Measurements from ENCODE around the gene MAPK11. TPM values are rescaled to one million over a fixed set of nuclear protein-coding genes. Genes with fewer than 3 reads are reported as not detected.

MAPK11 gene
- total and polyA plus RNA-seq, 10 of the 15 experiments (the other 5 are each of a cell fraction or from before 2014, with no cell fraction given), result 0.05 to 12.8 (median 3.7) TPM

DNA sequence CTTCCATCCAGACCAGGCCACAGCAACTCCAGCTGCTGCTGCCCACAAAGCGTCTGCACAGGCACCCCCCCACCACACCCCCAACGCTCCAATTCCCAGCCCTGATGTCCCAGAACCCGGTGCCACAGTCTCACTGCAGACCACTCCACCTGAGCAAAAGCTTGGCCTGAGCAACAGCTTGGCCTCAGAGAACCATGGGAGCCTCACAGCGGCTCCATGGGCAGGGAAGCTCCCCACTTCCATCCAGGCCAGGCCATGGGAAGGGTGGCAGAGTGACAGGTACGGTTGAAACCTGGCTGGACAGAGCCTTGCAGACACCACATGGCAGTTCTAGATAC is 24.1 kb upstream of the MAPK11 start:
- Histone ChIP-seq H3K4me2 (ENCODE audit: control insufficient read depth, insufficient read depth) (peak overlapping the region; percentile 40; the same call in 1 of the 2 replicates), H3K4me3 (no peak overlapping the region), H3K4me1 (ENCODE audit: control insufficient read depth, insufficient read depth, low read length) (peaks cover 27% of the 10 kb centered on the region), H3K79me2 (ENCODE audit: control insufficient read depth, insufficient read depth, low read length) (peaks cover 60% of the 10 kb centered on the region), H3K36me3 (ENCODE audit: control insufficient read depth in 2 of 2, insufficient read depth in 2 of 2, low read length in 1 of 2) (peaks cover 10 to 23% of the 10 kb centered on the region in 2 experiments; a peak in 3 of 4 replicates), H3K9me3 (replicated peaks; ENCODE audit: control insufficient read depth, insufficient read depth, low read length) (no peaks in the 10 kb centered on the region), H3K27me3 (replicated peaks in 1 of 2; ENCODE audit: control insufficient read depth in 2 of 2, insufficient read depth in 2 of 2, low read length in 1 of 2) (no peaks in the 10 kb centered on the region), H3K9ac (ENCODE audit: control insufficient read depth, insufficient read depth, low read length) (peak overlapping the region; percentile 9; the same call in 1 of the 2 replicates), H4K20me1 (ENCODE audit: control insufficient read depth, insufficient read depth) (no peaks in the 10 kb centered on the region; the same call in none of the 2 replicates), H3K27ac (ENCODE audit: control insufficient read depth, insufficient read depth) (peak overlapping the region; percentile 2; the same call in 1 of the 2 replicates), H2AFZ (ENCODE audit: control insufficient read depth, low read depth, low read length) (no peak overlapping the region)
- DNase-seq (ENCODE audit: low read depth, low spot score), result no peak
- no peak for FAIRE-seq
- WGBS (ENCODE audit: insufficient coverage, insufficient replicate concordance, low lambda C conversion rate, missing lambda C conversion rate), result 49% methylated on average over 5 of the region's 5 CpGs
- intact Hi-C loops (cut with micrococcal nuclease; ENCODE audit: unreplicated experiment), result no loop called here
- BruUV-seq (replicated peaks), result no TSS peak
- ChIA-PET POLR2A (interaction anchor here (0.6 to 3.7 kb wide), 5 partner anchors 8 to 66 kb away, joined by 3 to 22 read pairs (median 3); partner anchors contain the start of gene DENND6B), CTCF (interaction anchor here (0.6 to 2.5 kb wide), 6 partner anchors 10 to 176 kb away, joined by 3 to 12 read pairs (median 6); no protein-coding TSS in a partner anchor), SMC1A (ENCODE audit: uncharacterized antibody, unreplicated experiment) (interaction anchor here (2.9 kb wide), 1 partner anchor 10 kb away, joined by 21 read pairs; no protein-coding TSS in a partner anchor), RAD21 (ENCODE audit: unreplicated experiment) (interaction anchor here (1.4 to 2.8 kb wide), 3 partner anchors 9 to 18 kb away, joined by 4 to 10 read pairs (median 5); no protein-coding TSS in a partner anchor)
- ATAC-seq, result no peak
- in situ Hi-C loops (cut with MboI), result no loop called here
- TF ChIP-seq CREM (IDR thresholded peaks at IDR 0.05; ENCODE audit: low read depth) (no peak), RUNX3 (IDR thresholded peaks at IDR 0.05; ENCODE audit: low read length) (no peak), ZNF384 (IDR thresholded peaks at IDR 0.05; ENCODE audit: borderline replicate concordance, low read depth, low read length) (no peak), CBX3 (IDR thresholded peaks at IDR 0.05; ENCODE audit: borderline replicate concordance, low read depth) (no peak), NBN (IDR thresholded peaks at IDR 0.05) (no peak), YY1 (IDR thresholded peaks at IDR 0.05; ENCODE audit: low read depth, low read length) (no peak)
- TF ChIP-seq, protein P1, sequence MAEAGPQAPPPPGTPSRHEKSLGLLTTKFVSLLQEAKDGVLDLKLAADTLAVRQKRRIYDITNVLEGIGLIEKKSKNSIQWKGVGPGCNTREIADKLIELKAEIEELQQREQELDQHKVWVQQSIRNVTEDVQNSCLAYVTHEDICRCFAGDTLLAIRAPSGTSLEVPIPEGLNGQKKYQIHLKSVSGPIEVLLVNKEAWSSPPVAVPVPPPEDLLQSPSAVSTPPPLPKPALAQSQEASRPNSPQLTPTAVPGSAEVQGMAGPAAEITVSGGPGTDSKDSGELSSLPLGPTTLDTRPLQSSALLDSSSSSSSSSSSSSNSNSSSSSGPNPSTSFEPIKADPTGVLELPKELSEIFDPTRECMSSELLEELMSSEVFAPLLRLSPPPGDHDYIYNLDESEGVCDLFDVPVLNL (IDR thresholded peaks at IDR 0.05; ENCODE audit: low read depth, low read length), result no peak
- TF ChIP-seq, protein P2, sequence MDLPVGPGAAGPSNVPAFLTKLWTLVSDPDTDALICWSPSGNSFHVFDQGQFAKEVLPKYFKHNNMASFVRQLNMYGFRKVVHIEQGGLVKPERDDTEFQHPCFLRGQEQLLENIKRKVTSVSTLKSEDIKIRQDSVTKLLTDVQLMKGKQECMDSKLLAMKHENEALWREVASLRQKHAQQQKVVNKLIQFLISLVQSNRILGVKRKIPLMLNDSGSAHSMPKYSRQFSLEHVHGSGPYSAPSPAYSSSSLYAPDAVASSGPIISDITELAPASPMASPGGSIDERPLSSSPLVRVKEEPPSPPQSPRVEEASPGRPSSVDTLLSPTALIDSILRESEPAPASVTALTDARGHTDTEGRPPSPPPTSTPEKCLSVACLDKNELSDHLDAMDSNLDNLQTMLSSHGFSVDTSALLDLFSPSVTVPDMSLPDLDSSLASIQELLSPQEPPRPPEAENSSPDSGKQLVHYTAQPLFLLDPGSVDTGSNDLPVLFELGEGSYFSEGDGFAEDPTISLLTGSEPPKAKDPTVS (IDR thresholded peaks at IDR 0.05; ENCODE audit: low read depth, low read length), result no peak
- TF ChIP-seq, protein P3, sequence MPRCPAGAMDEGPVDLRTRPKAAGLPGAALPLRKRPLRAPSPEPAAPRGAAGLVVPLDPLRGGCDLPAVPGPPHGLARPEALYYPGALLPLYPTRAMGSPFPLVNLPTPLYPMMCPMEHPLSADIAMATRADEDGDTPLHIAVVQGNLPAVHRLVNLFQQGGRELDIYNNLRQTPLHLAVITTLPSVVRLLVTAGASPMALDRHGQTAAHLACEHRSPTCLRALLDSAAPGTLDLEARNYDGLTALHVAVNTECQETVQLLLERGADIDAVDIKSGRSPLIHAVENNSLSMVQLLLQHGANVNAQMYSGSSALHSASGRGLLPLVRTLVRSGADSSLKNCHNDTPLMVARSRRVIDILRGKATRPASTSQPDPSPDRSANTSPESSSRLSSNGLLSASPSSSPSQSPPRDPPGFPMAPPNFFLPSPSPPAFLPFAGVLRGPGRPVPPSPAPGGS (IDR thresholded peaks at IDR 0.05; ENCODE audit: borderline replicate concordance, insufficient read depth, low read depth, low read length, poor library complexity, severe bottlenecking), result no peak
- TF ChIP-seq, protein P4, sequence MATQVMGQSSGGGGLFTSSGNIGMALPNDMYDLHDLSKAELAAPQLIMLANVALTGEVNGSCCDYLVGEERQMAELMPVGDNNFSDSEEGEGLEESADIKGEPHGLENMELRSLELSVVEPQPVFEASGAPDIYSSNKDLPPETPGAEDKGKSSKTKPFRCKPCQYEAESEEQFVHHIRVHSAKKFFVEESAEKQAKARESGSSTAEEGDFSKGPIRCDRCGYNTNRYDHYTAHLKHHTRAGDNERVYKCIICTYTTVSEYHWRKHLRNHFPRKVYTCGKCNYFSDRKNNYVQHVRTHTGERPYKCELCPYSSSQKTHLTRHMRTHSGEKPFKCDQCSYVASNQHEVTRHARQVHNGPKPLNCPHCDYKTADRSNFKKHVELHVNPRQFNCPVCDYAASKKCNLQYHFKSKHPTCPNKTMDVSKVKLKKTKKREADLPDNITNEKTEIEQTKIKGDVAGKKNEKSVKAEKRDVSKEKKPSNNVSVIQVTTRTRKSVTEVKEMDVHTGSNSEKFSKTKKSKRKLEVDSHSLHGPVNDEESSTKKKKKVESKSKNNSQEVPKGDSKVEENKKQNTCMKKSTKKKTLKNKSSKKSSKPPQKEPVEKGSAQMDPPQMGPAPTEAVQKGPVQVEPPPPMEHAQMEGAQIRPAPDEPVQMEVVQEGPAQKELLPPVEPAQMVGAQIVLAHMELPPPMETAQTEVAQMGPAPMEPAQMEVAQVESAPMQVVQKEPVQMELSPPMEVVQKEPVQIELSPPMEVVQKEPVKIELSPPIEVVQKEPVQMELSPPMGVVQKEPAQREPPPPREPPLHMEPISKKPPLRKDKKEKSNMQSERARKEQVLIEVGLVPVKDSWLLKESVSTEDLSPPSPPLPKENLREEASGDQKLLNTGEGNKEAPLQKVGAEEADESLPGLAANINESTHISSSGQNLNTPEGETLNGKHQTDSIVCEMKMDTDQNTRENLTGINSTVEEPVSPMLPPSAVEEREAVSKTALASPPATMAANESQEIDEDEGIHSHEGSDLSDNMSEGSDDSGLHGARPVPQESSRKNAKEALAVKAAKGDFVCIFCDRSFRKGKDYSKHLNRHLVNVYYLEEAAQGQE (IDR thresholded peaks at IDR 0.05; ENCODE audit: low read depth, low read length), result no peak
- TF ChIP-seq, protein P5, sequence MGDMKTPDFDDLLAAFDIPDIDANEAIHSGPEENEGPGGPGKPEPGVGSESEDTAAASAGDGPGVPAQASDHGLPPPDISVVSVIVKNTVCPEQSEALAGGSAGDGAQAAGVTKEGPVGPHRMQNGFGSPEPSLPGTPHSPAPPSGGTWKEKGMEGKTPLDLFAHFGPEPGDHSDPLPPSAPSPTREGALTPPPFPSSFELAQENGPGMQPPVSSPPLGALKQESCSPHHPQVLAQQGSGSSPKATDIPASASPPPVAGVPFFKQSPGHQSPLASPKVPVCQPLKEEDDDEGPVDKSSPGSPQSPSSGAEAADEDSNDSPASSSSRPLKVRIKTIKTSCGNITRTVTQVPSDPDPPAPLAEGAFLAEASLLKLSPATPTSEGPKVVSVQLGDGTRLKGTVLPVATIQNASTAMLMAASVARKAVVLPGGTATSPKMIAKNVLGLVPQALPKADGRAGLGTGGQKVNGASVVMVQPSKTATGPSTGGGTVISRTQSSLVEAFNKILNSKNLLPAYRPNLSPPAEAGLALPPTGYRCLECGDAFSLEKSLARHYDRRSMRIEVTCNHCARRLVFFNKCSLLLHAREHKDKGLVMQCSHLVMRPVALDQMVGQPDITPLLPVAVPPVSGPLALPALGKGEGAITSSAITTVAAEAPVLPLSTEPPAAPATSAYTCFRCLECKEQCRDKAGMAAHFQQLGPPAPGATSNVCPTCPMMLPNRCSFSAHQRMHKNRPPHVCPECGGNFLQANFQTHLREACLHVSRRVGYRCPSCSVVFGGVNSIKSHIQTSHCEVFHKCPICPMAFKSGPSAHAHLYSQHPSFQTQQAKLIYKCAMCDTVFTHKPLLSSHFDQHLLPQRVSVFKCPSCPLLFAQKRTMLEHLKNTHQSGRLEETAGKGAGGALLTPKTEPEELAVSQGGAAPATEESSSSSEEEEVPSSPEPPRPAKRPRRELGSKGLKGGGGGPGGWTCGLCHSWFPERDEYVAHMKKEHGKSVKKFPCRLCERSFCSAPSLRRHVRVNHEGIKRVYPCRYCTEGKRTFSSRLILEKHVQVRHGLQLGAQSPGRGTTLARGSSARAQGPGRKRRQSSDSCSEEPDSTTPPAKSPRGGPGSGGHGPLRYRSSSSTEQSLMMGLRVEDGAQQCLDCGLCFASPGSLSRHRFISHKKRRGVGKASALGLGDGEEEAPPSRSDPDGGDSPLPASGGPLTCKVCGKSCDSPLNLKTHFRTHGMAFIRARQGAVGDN (IDR thresholded peaks at IDR 0.05), result no peak

Measured in GM12878 (cell line).